ENCODE results near the gene B3GNT7.
"Not testable (repeated sequence)": the region's sequence is repeated elsewhere in the genome, so short reads cannot be mapped to it uniquely, and the experiment has no call there.

The B3GNT7 gene

GRCh38 chr2:231395188-231396057, at the start of gene B3GNT7:
Gene B3GNT7, plus strand, starts transcription at chr2:231395710. Its CDS starts 94 bp downstream, at chr2:231395804.
- DNase-seq (ENCODE audit: low spot score) = peak; percentile 60

GRCh38 chr2:231347081-231347480, 48.4 kb upstream of the B3GNT7 start:
- DNase-seq (ENCODE audit: low spot score) = no peak

- no peak for DNase-seq (ENCODE audit: low spot score)
Measured at GRCh38 chr2:231347638-231348037, 47.9 kb upstream of the B3GNT7 start.

- DNase-seq (ENCODE audit: low spot score) = no peak
Measured at GRCh38 chr2:231348173-231348572, 47.3 kb upstream of the B3GNT7 start.

GRCh38 chr2:231348704-231349373, 46.7 kb upstream of the B3GNT7 start:
- DNase-seq (ENCODE audit: low spot score) = no peak

GRCh38 chr2:231349374-231349735, 46.2 kb upstream of the B3GNT7 start:
- DNase-seq (ENCODE audit: low spot score) = not testable (repeated sequence)

- no peak for DNase-seq (ENCODE audit: low spot score)
Measured at GRCh38 chr2:231351648-231352047, 43.9 kb upstream of the B3GNT7 start.

GRCh38 chr2:231353469-231353868, 42.0 kb upstream of the B3GNT7 start:
- no peak for DNase-seq (ENCODE audit: low spot score)

GRCh38 chr2:231355508-231356465, 39.7 kb upstream of the B3GNT7 start:
- no peak for DNase-seq (ENCODE audit: low spot score)

- DNase-seq (ENCODE audit: low spot score) = no peak
Measured at GRCh38 chr2:231356466-231356844, 39.1 kb upstream of the B3GNT7 start.

- DNase-seq (ENCODE audit: low spot score) = no peak
Measured at GRCh38 chr2:231357048-231357447, 38.5 kb upstream of the B3GNT7 start.

- DNase-seq (ENCODE audit: low spot score) = no peak
Measured at GRCh38 chr2:231357931-231358330, 37.6 kb upstream of the B3GNT7 start.

GRCh38 chr2:231359441-231359840, 36.1 kb upstream of the B3GNT7 start:
- no peak for DNase-seq (ENCODE audit: low spot score)

- peak; percentile 30 for DNase-seq (ENCODE audit: low spot score)
Measured at GRCh38 chr2:231359948-231360347, 35.6 kb upstream of the B3GNT7 start.

- DNase-seq (ENCODE audit: low spot score) = no peak
Measured at GRCh38 chr2:231360401-231360800, 35.1 kb upstream of the B3GNT7 start.

- no peak for DNase-seq (ENCODE audit: low spot score)
Measured at GRCh38 chr2:231360881-231361371, 34.6 kb upstream of the B3GNT7 start.

GRCh38 chr2:231361701-231362554, 33.6 kb upstream of the B3GNT7 start:
- DNase-seq (ENCODE audit: low spot score) = no peak

GRCh38 chr2:231362555-231363184, 32.8 kb upstream of the B3GNT7 start:
- no peak for DNase-seq (ENCODE audit: low spot score)

- no peak for DNase-seq (ENCODE audit: low spot score)
Measured at GRCh38 chr2:231364061-231364460, 31.4 kb upstream of the B3GNT7 start.

GRCh38 chr2:231364961-231365810, 30.3 kb upstream of the B3GNT7 start:
- peak; percentile 37 for DNase-seq (ENCODE audit: low spot score)
